Stimulated activated CD4-positive, alpha-beta T cell treated with anti-CD3 and anti-CD28 coated beads, TNF-alpha, amount 100 ng/mL, for 24 hours (primary cell): ENCODE measurements around the gene GOLPH3L.
"Not testable (repeated sequence)": the region's sequence is repeated elsewhere in the genome, so short reads cannot be mapped to it uniquely, and the experiment has no call there.

ENCODE experiments used
- DNase-seq, 3 experiments: peaks; one replicate each; pipeline ENCODE4 v3.0.0-alpha.2; 2020; ENCODE audit warnings: low read depth in 3 of 3

The GOLPH3L gene

DNA sequence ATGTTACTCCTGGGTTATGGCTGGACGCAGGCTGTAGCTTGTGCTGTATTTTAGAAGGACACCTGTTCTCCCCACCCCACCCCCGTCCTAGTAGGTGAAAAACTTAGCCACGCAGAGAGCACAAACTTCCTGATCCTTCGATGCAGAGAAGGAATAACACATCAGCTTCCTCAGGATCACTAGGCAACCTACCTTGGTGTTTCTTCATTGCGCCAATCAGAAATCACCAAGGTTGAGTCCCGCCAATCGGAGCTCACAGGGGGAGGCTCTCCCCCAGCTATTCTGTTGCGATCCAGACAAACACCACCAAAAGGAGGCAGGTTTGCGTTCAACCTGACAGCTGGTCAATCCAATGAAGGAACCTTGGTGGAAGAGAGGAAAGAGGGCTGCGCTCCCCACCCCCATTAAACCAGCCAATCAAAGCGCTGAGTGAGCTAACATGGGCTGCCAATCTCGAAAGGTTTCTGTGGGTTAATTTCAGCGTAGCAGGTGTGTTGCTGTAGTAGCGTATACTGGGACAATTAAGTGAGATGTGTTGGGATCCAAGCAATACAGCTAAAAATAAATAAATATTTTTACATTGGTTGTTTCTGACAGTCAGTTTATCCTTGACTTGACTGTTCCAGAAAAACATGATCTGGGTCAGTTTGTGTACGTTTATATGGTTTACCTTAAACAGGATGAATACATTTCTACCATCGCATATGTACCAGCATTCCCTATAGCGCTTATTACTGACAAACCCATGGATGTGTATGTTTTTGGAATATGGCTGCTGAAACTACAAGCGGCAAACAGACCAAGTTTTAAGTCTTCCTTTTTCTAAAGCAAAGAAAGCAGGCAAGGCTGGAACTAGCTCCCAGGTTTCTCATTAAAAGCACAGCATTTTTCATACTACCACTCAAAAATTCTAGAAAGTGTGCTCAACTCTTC, at the start of gene GOLPH3L:
TSS of gene GOLPH3L (minus strand) at position 160 of the 933 bp plus-strand sequence. CDS start 2,316 bp downstream, outside the sequence.
- DNase-seq: peak; percentile 76 to 88 (median 85)

DNA sequence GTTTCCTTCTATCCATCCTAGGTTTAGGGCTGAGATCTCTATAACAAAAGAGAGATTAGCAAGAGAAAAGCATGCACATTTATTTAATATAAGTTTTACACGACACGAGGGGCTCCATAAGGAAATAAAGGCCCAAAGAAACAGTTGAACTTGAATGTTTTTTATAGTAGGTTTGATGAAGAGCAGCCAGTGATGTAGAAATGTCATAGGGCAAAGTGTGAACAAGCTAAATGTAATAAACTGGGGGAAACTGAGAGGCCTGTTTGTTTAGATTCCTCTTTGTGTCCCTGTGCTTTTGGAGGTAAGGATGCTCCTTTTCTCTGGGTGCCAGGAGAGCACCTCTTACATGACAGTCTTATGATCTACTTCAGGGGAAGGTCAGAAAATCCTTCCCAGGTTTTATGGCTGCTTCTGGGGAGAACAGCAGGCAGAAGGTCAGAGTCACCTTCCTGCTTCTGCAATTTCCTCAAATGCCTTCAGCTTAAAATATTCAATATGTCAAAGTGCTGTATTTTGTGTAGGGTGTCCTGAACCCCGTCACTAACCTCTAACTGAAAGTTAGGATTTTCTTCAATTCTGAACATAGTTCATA, 33.3 kb upstream of the GOLPH3L start:
- DNase-seq: no peak

GRCh38 chr1:150724336-150724735, 27.4 kb upstream of the GOLPH3L start:
- DNase-seq: no peak

- no peak for DNase-seq
Measured at GRCh38 chr1:150720703-150721102, 23.7 kb upstream of the GOLPH3L start, which contains the start of gene HORMAD1. Gene HORMAD1, minus strand, starts transcription at chr1:150720895. Its CDS starts 1,390 bp downstream, at chr1:150719505.

GRCh38 chr1:150720098-150720497, 23.1 kb upstream of the GOLPH3L start:
- no peak for DNase-seq

- DNase-seq: no peak
Measured at GRCh38 chr1:150718225-150718891, 21.4 kb upstream of the GOLPH3L start.

DNA sequence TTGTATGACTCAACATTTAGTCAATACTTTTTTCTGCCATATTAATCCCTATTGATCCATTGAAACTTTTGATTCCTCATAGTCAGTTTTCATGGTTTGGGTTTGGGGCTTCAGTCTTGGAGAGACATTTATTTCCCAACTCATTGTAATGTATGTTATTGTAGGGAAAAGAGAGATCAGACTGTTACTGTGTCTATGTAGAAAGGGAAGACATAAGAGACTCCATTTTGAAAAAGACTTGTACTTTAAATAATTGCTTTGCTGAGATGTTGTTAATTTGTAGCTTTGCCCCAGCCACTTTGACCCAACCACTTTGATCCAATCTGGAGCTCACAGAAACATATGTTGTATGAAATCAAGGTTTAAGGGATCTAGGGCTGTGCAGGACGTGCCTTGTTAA, 12.1 kb upstream of the GOLPH3L start:
- DNase-seq: not testable (repeated sequence)

GRCh38 chr1:150708595-150708994, 11.6 kb upstream of the GOLPH3L start:
- DNase-seq: peak in 1 of 3 experiments; percentile 12

DNA sequence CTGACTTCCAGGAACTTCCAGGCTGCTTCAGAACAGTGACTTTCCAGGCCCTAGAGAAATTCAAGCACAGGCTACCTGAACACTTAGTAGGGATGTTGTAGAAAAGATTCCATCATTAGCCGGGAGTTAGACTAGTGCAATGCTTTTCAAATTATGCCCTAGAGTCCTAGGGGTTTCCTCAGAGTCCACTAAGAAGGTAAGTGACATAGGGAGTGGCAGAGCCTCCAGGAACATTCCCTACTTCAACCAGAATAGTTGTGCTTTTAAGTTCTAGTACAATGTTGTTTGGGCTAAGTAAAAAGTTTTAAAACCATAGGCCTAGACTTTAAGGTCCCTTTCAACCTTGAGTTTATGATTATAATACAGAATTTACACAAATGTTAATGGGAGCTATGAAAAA, 9.1 kb upstream of the GOLPH3L start:
- DNase-seq: no peak

DNA sequence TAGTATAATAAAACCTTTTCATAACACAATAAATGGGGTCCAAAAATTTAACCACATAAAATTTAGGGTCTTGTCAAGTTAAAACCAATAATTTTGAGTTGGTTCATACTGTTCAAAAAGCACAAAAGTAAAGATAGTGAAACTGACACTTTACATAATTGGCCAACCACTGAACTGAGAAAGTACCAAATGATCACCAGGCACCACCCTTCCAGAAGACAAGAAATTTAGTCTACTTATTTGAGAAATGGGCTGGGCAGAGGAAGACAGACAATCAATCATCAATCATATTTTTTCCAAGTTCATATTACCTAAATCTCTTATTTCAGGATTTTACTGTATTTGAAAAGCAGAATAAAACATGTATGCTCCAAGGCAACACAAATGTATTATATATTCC, 6.5 kb upstream of the GOLPH3L start:
- no peak for DNase-seq

DNA sequence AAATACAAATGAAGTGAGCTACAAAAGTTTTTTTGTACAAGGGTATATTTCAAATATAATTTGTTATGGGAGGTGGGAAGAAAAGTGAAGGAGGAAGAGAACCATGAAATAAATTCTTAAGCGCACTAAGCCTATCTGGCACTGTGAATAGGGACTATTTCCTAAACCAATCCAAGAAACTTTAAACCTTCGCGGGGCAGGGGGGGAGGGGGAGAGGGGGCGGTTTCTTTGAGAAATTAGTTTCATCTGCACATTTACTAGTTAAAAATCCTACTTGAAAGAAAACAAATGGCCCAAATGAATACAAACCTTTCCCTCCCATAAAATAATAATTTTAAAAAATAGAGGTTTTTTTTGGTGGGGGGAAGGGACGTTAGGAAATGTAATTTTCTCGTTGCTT, 364 bp downstream of the GOLPH3L start:
- DNase-seq: no peak

GRCh38 chr1:150696162-150696561, 792 bp downstream of the GOLPH3L start:
- no peak for DNase-seq

DNA sequence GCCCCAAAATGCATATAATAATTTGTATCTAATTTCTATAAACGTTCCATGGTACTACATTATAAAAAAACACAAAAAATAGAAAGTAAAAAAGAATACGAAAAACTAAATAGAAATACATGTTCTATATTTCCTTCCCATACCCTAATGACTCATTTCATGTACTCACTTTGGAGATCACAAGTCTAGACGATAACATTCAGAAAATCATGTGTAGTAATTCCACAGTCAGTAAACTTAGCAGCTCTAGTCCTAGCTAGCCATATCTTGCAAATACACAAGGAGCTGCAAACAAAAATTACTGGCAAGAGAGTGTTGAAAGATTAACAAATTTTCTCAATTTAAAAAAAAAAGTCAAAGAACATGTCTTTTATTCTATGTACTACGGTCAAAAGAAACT, 1.4 kb downstream of the GOLPH3L start:
- DNase-seq: no peak

- DNase-seq: no peak
Measured at GRCh38 chr1:150692720-150693119, 4.2 kb downstream of the GOLPH3L start.

GRCh38 chr1:150688763-150689162, 8.2 kb downstream of the GOLPH3L start:
- DNase-seq: no peak

GRCh38 chr1:150686275-150686674, 10.7 kb downstream of the GOLPH3L start:
- DNase-seq: no peak

GRCh38 chr1:150683914-150684313, 13.0 kb downstream of the GOLPH3L start:
- DNase-seq: no peak

DNA sequence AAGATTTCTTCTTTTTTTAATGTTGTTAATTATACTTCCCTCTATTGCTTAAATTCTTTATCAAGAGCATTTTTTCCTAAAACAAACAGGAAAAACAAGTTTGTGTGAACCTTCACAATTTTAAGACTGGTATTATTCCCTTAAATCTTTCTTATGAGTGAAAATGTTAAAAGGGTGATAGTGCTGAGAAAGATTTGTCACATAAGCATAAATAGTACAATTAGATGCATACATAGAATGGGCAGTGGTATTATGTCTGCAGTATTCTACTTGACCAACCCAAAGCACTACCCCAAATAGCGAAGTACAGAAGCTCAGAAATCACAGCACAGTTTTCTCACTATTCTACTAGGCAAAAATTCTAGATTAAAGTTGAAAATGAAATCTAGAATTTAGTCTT, 18.0 kb downstream of the GOLPH3L start:
- DNase-seq: no peak

DNA sequence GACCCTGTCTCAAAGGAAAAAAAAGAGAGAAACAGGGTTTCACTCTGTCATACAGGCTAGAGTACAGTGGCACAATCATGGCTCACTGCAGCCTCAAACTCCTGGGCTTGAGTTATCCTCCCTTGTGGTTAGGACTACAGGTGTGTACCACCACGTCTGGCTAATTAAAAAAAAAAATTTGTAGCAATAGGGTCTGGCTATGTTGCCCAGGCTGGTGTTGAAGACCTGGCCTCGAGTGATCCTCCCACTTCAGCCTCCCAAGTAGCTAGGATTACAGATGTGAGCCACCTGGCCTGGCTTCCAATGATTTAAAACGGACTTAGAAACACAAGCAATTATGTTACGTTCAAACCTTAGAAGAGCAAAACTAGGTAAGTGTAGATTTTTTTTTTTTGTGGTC, 22.1 kb downstream of the GOLPH3L start:
- no peak for DNase-seq

DNA sequence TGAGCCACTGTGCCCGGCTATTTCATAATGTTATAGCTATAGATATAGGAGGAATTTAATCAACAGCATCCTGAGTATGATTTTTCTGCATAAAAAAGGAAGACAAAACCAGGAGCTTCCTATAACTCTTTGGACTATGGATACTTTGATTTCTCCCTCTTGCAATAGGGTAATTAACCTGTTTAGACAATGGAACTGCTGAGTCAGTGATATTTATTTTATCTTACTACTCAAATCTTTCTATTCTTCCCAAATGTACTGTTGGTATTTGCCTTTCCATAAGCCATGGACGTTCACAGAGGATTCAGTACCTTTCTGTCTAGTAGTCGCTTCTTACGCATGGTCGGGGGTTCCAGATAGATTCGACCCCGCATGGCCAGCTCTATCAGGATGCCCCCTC, 33.6 kb downstream of the GOLPH3L start:
- DNase-seq: no peak

- DNase-seq: no peak
Measured at GRCh38 chr1:150662811-150663210, 34.1 kb downstream of the GOLPH3L start.

GRCh38 chr1:150661156-150661555, 35.8 kb downstream of the GOLPH3L start:
- no peak for DNase-seq
